ENCODE measurements around the gene PKM. TPM values are rescaled to one million over a fixed set of nuclear protein-coding genes. Genes with fewer than 3 reads are reported as not detected.

PKM gene
- total and polyA plus RNA-seq, 2 donors (not counting 3 experiments of a cell fraction or from before 2014, with no cell fraction given) = 689 to 968 TPM

DNA sequence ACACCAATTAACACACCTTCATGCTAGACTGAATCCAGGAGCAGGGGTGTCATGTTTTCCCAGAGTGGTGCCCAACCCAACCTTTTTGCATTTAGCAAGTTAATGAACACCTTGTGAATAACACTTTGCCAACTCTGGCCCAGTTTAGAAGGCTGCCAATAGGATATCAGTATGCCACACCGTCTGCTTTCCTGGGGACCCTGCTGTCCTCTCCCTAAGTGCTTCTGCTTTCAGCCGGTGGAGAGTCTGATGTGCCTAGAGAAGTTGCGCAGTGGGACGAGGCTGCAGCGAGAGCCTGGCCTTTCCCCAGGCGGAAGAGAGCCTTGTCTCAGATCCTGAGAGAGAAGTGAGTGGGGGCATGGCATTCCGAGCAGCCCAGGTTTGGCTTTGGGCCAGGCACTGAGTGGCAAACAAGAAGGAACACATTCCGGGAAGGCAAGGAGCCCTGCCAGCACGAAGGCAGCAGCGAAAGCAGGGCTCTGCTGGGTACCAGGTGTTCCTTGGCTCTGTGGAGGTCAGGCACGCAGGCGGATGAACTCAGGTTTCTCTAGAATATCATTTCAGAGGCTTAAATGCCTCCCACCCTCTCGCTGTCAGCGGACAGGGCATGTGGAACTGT, 75.9 kb downstream of the PKM start:
- dilution Hi-C loops (cut with MboI; ENCODE audit: extremely low pct_ligation_motif_present, low sequenced_read_pairs) = no loop called here
- CTCF ChIA-PET = interaction anchor here (0.8 to 4.2 kb wide), 11 partner anchors 10 to 410 kb away, joined by 3 to 131 read pairs (median 10); partner anchors contain the start of genes MYO9A and SENP8

More for the DNA sequence above, 75.9 kb downstream of the PKM start:
- Histone ChIP-seq H3K9me1 (replicated peaks; ENCODE audit: control insufficient read depth, extremely low read depth, insufficient read depth, low read length) (no peaks in the 10 kb centered on the region), H3K79me2 (ENCODE audit: control insufficient read depth, insufficient read depth, low read length) (no peaks in the 10 kb centered on the region), H3K27me3 (ENCODE audit: control insufficient read depth in 2 of 2, insufficient read depth in 2 of 2, low read length in 2 of 2) (no peaks in the 10 kb centered on the region), H3K4me2 (ENCODE audit: insufficient read depth, low read length) (peak overlapping the region; percentile 73), H3K4me3 (replicated peaks in 1 of 3; ENCODE audit: insufficient read depth in 1 of 3, low read depth in 1 of 3, low read length in 3 of 3) (peak overlapping the region in 2 of 3 experiments; percentile 36 to 54), H3K9me3 (replicated peaks; ENCODE audit: control insufficient read depth, insufficient read depth, low read length) (no peaks in the 10 kb centered on the region), H3K9ac (replicated peaks; ENCODE audit: extremely low read depth, insufficient read depth, low read length) (no peak overlapping the region), H2AFZ (ENCODE audit: low read depth, low read length) (peak overlapping the region; percentile 73), H4K20me1 (replicated peaks; ENCODE audit: control insufficient read depth, extremely low read depth, insufficient read depth, low read length) (no peaks in the 10 kb centered on the region), H3K36me3 (ENCODE audit: control insufficient read depth in 2 of 2, extremely low read depth in 1 of 2, insufficient read depth in 2 of 2, low read length in 2 of 2) (no peaks in the 10 kb centered on the region), H3K4me1 (ENCODE audit: control insufficient read depth, extremely low read depth, insufficient read depth, low read length) (peaks cover 20% of the 10 kb centered on the region), H3K27ac (ENCODE audit: insufficient read depth, low read depth, low read length) (no peak overlapping the region)
- intact Hi-C loops (cut with micrococcal nuclease) = loop anchor here (1.0 to 5.0 kb wide), 4 partner anchors 37 to 768 kb away; partner anchors contain the start of genes MYO9A and SENP8
- BruUV-seq (replicated peaks) = no TSS peak
- TF ChIP-seq EZH2 (IDR thresholded peaks at IDR 0.05; ENCODE audit: borderline replicate concordance, low read depth, low read length, severe bottlenecking) (no peak), JUN (IDR thresholded peaks at IDR 0.05; ENCODE audit: borderline replicate concordance, insufficient read depth, insufficient read length, low read depth) (no peak), MYC (IDR thresholded peaks at IDR 0.05; ENCODE audit: low read depth, low read length) (no peak), GATA2 (IDR thresholded peaks at IDR 0.05; ENCODE audit: insufficient read depth, insufficient read length, low read depth, low read length) (no peak), POLR2A (IDR thresholded peaks at IDR 0.05; ENCODE audit: low read depth, low read length) (no peak), FOS (IDR thresholded peaks at IDR 0.05; ENCODE audit: borderline replicate concordance, insufficient read depth, low read length) (no peak), POLR2AphosphoS5 (IDR thresholded peaks at IDR 0.05; ENCODE audit: insufficient read depth, low read depth, low read length) (no peak)
- TF ChIP-seq, protein P1, sequence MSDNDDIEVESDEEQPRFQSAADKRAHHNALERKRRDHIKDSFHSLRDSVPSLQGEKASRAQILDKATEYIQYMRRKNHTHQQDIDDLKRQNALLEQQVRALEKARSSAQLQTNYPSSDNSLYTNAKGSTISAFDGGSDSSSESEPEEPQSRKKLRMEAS (IDR thresholded peaks at IDR 0.05; ENCODE audit: insufficient read depth, insufficient read length) = no peak
- TF ChIP-seq, protein P2, sequence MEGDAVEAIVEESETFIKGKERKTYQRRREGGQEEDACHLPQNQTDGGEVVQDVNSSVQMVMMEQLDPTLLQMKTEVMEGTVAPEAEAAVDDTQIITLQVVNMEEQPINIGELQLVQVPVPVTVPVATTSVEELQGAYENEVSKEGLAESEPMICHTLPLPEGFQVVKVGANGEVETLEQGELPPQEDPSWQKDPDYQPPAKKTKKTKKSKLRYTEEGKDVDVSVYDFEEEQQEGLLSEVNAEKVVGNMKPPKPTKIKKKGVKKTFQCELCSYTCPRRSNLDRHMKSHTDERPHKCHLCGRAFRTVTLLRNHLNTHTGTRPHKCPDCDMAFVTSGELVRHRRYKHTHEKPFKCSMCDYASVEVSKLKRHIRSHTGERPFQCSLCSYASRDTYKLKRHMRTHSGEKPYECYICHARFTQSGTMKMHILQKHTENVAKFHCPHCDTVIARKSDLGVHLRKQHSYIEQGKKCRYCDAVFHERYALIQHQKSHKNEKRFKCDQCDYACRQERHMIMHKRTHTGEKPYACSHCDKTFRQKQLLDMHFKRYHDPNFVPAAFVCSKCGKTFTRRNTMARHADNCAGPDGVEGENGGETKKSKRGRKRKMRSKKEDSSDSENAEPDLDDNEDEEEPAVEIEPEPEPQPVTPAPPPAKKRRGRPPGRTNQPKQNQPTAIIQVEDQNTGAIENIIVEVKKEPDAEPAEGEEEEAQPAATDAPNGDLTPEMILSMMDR (IDR thresholded peaks at IDR 0.05; ENCODE audit: extremely low read depth in 1 of 2, insufficient read depth in 1 of 2, low read depth in 1 of 2, low read length in 2 of 2) = no peak
- DNase-seq (ENCODE audit: low read depth, low spot score) = peak; percentile 62
- no peak for FAIRE-seq
- POLR2A ChIA-PET = no interaction called here
